Endothelial cell of umbilical vein (primary cell): Measurements from ENCODE around the gene FZR1. TPM values are rescaled to one million over a fixed set of nuclear protein-coding genes. Genes with fewer than 3 reads are reported as not detected.

ENCODE experiments used
- BruUV-seq: library from RNA; stranded (reverse); fragments of 400-500 nt; replicated peaks from 2 replicates; lab custom pipeline; 2021; lab: Mats Ljungman, UMichigan
- CTCF ChIA-PET: fragments of 300-600, 350-600 bp; sonication (Branson Sonifier 250); formaldehyde crosslinking; loops from one replicate; lab custom pipeline; 2021; ENCODE audit warnings: antibody characterized with exemption, inconsistent platforms; lab: Charles Lee
- POLR2A ChIA-PET: fragments of 300-600, 350-600 bp; sonication (Branson Sonifier 250); formaldehyde crosslinking; loops from one replicate; lab custom pipeline; 2021; ENCODE audit warnings: antibody characterized with exemption, inconsistent platforms; lab: Charles Lee
- DNase-seq: peaks from one replicate; pipeline ENCODE4 v3.0.0-alpha.2; 2011; ENCODE audit warnings: low read depth, low spot score
- FAIRE-seq: peaks from 2 replicates; lab custom pipeline; 2011; peaks lifted over from hg19 to GRCh38; lab: Jason Lieb, UNC
- H2AFZ ChIP-seq: 2 replicates; pipeline ENCODE4 v1.6.0; 2012; ENCODE audit warnings: low read depth, low read length, control low read depth, inconsistent platforms
- H3K27ac ChIP-seq: 2 replicates; pipeline ENCODE4 v1.5.1; 2011; ENCODE audit warnings: low read depth, mild to moderate bottlenecking, control low read depth, low read length, moderate library complexity; ENCODE audit not compliant: insufficient read depth
- H3K27me3 ChIP-seq, 2 experiments: 2 replicates each; pipeline versions ENCODE4 v1.6.0 to v1.6.1; 2011; ENCODE audit warnings: low read length in 2 of 2, mixed read lengths in 1 of 2; ENCODE audit not compliant: control insufficient read depth in 2 of 2, insufficient read depth in 2 of 2
- H3K36me3 ChIP-seq, 2 experiments: 2 replicates in 1 of 2; 3 replicates in 1 of 2; pipeline ENCODE4 v1.5.1; 2011; ENCODE audit warnings: low read length in 2 of 2, mild to moderate bottlenecking in 1 of 2, moderate library complexity in 1 of 2; ENCODE audit not compliant: control insufficient read depth in 2 of 2, insufficient read depth in 2 of 2; ENCODE audit errors: extremely low read depth in 1 of 2
- H3K4me1 ChIP-seq: 3 replicates; pipeline ENCODE4 v1.5.1; 2011; ENCODE audit warnings: mild to moderate bottlenecking, low read length; ENCODE audit not compliant: control insufficient read depth, insufficient read depth; ENCODE audit errors: extremely low read depth
- H3K4me2 ChIP-seq: 2 replicates; pipeline ENCODE4 v1.6.1; 2011; ENCODE audit warnings: low read length, control low read depth, mixed read lengths; ENCODE audit not compliant: insufficient read depth
- H3K4me3 ChIP-seq, 3 experiments: fragments of 200-600 bp in 1 of 3; sonication (generic), shearing (Covaris generic) in 1 of 3; replicated peaks in 1 of 3; 2 replicates each; pipeline ENCODE4 v1.5.1; 2011 to 2016; ENCODE audit warnings: control low read depth in 3 of 3, low read length in 3 of 3, mild to moderate bottlenecking in 2 of 3, inconsistent platforms in 1 of 3, low read depth in 1 of 3, moderate library complexity in 1 of 3; ENCODE audit not compliant: insufficient read depth in 1 of 3
- H3K79me2 ChIP-seq: 2 replicates; pipeline ENCODE4 v1.6.0; 2012; ENCODE audit warnings: low read length, inconsistent platforms; ENCODE audit not compliant: control insufficient read depth, insufficient read depth
- H3K9ac ChIP-seq: replicated peaks from 2 replicates; pipeline ENCODE3; 2011; ENCODE audit warnings: low read length, control low read depth; ENCODE audit not compliant: insufficient read depth; ENCODE audit errors: extremely low read depth
- H3K9me1 ChIP-seq: replicated peaks from 3 replicates; pipeline ENCODE4 v1.6.0; 2011; ENCODE audit warnings: mild to moderate bottlenecking, low read length; ENCODE audit not compliant: control insufficient read depth, insufficient read depth; ENCODE audit errors: extremely low read depth
- H3K9me3 ChIP-seq: replicated peaks from 2 replicates; pipeline ENCODE4 v1.5.1; 2012; ENCODE audit warnings: low read length, inconsistent platforms; ENCODE audit not compliant: control insufficient read depth, insufficient read depth
- H4K20me1 ChIP-seq: replicated peaks from 2 replicates; pipeline ENCODE3; 2011; ENCODE audit warnings: mild to moderate bottlenecking, low read length; ENCODE audit not compliant: control insufficient read depth, insufficient read depth; ENCODE audit errors: extremely low read depth
- CTCF ChIP-seq, 2 donors: IDR thresholded peaks; 1 replicate in 1 of 2; 2 replicates in 1 of 2; pipeline ENCODE4 v1.5.1; 2011; ENCODE audit warnings: low read length in 2 of 2, mild to moderate bottlenecking in 2 of 2, moderate library complexity in 2 of 2, control low read depth in 1 of 2, inconsistent platforms in 1 of 2, low read depth in 1 of 2; ENCODE audit not compliant: insufficient read depth in 1 of 2; ENCODE audit errors: extremely low read depth in 1 of 2
- EZH2 ChIP-seq: IDR thresholded peaks from 2 replicates; pipeline ENCODE4 v1.6.1; 2012; ENCODE audit warnings: borderline replicate concordance, low read depth, mild to moderate bottlenecking, moderate library complexity, low read length, inconsistent platforms; ENCODE audit not compliant: severe bottlenecking
- FOS ChIP-seq: IDR thresholded peaks from 2 replicates; pipeline ENCODE4 v1.6.1; 2011; ENCODE audit warnings: mild to moderate bottlenecking, low read length, moderate library complexity, borderline replicate concordance; ENCODE audit not compliant: insufficient read depth
- GATA2 ChIP-seq: IDR thresholded peaks from 2 replicates; pipeline ENCODE4 v1.7.0; 2011; ENCODE audit warnings: low read depth, mild to moderate bottlenecking, moderate library complexity, mixed read lengths, low read length; ENCODE audit not compliant: insufficient read length, insufficient read depth
- JUN ChIP-seq: IDR thresholded peaks from 2 replicates; pipeline ENCODE4 v1.6.1; 2011; ENCODE audit warnings: borderline replicate concordance, low read depth; ENCODE audit not compliant: insufficient read length, insufficient read depth
- MYC ChIP-seq: IDR thresholded peaks from one replicate; pipeline ENCODE4 v1.6.1; 2011; ENCODE audit warnings: mild to moderate bottlenecking, low read depth, low read length
- POLR2A ChIP-seq: IDR thresholded peaks from 2 replicates; pipeline ENCODE4 v1.6.1; 2012; ENCODE audit warnings: low read depth, mild to moderate bottlenecking, control low read depth, low read length
- POLR2AphosphoS5 ChIP-seq: IDR thresholded peaks from 2 replicates; pipeline ENCODE4 v1.6.1; 2012; ENCODE audit warnings: low read depth, mild to moderate bottlenecking, control low read depth, low read length, moderate library complexity; ENCODE audit not compliant: insufficient read depth
- dilution Hi-C: fragments of 300-500 bp; cut with MboI; formaldehyde crosslinking; loops from one replicate; pipeline ENCODE4 v1.15.0; 2019; ENCODE audit warnings: low sequenced_read_pairs; ENCODE audit not compliant: extremely low pct_ligation_motif_present
- intact Hi-C: fragments of 100-400 bp; cut with micrococcal nuclease; formaldehyde crosslinking; loops from one replicate; pipeline ENCODE4 v1.10.0; 2022
- polyA plus RNA-seq, 4 experiments: library from polyadenylated mRNA; depleted of rRNA in 3 of 4; stranded (reverse) in 3 of 4; unstranded in 1 of 4; fragments of >200 nt; gene quantifications; 2 replicates each; pipeline versions ENCODE4 v1.2.1 to v1.2.3, GENCODE V29; 2011 to 2012; ENCODE audit warnings: missing spikeins in 1 of 4
- total RNA-seq: library from RNA; stranded (reverse); gene quantifications from 2 replicates; pipeline ENCODE4 v1.2.3, GENCODE V29; 2021
- TF ChIP-seq, protein P1 (sequence below): IDR thresholded peaks from 2 replicates; pipeline ENCODE4 v1.6.1; 2011; ENCODE audit not compliant: insufficient read depth, insufficient read length

FZR1 gene
- total and polyA plus RNA-seq, 2 donors (not counting 3 experiments of a cell fraction or from before 2014, with no cell fraction given) = 35.9 to 60.4 TPM

DNA sequence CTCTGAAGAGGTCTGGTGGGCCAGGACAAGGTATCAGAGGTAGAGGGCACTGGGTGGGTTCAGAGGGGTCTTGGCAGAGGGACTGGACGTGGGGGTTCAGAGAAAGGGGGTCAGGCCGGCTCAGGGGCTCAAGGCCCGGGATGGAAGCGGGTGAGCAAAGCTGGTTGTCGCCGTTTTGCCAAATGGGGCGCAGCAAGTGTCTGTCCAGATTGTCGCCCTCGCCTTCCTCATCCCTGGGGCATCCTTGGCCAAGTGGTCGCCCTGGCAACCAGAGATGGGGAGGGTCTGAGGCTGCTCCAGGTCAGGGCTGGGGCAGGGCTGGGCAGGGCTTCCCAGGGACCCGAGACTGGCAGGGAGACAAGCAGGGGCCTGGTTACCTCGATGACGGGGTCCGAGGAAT is 12.5 kb upstream of the FZR1 start:
- CTCF ChIA-PET = interaction anchor here (3.3 kb wide), 1 partner anchor 9 kb away, joined by 20 read pairs; the partner anchor contains the start of gene SMIM44
- TF ChIP-seq, protein P1, sequence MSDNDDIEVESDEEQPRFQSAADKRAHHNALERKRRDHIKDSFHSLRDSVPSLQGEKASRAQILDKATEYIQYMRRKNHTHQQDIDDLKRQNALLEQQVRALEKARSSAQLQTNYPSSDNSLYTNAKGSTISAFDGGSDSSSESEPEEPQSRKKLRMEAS = no peak
- TF ChIP-seq JUN = no peak
- no peak for TF ChIP-seq CTCF (IDR thresholded peaks at IDR 0.05; ENCODE audit: extremely low read depth in 1 of 2, insufficient read depth in 1 of 2, low read depth in 1 of 2, low read length in 2 of 2)
- no peak for TF ChIP-seq FOS
- TF ChIP-seq POLR2AphosphoS5 = no peak
- TF ChIP-seq POLR2A = no peak
- TF ChIP-seq EZH2 = no peak
- TF ChIP-seq GATA2 = no peak
- no peak for TF ChIP-seq MYC
- Histone ChIP-seq H2AFZ (no peak overlapping the region), H3K27ac (no peak overlapping the region), H3K4me3 (no peak overlapping the region), H3K9me3 (no peaks in the 10 kb centered on the region), H3K36me3 (peaks cover 0 to 18% of the 10 kb centered on the region in 2 experiments), H3K27me3 (no peaks in the 10 kb centered on the region), H3K79me2 (peaks cover 13% of the 10 kb centered on the region), H3K9ac (no peak overlapping the region), H3K4me1 (no peaks in the 10 kb centered on the region), H3K4me2 (no peak overlapping the region), H3K9me1 (no peaks in the 10 kb centered on the region), H4K20me1 (no peaks in the 10 kb centered on the region)
- no peak for FAIRE-seq
- intact Hi-C loops (no loop called here), dilution Hi-C loops (no loop called here)
- POLR2A ChIA-PET = no interaction called here
- no TSS peak for BruUV-seq
- DNase-seq = no peak
